HS-5 (cell line): ENCODE data around the gene DPYSL4.

ENCODE experiments used
- DNase-seq: peaks from one replicate; pipeline ENCODE4 v3.0.0-alpha.2; 2012; ENCODE audit warnings: low read depth

DPYSL4 gene

GRCh38 chr10:132243141-132243540 is 56.4 kb downstream of the DPYSL4 start:
- DNase-seq, result no peak

- no peak for DNase-seq
Observed at GRCh38 chr10:132243626-132244025, 56.9 kb downstream of the DPYSL4 start.

GRCh38 chr10:132245056-132245455 is 58.3 kb downstream of the DPYSL4 start:
- no peak for DNase-seq

GRCh38 chr10:132246296-132246695 is 59.5 kb downstream of the DPYSL4 start:
- no peak for DNase-seq

GRCh38 chr10:132247943-132248342 is 61.2 kb downstream of the DPYSL4 start:
- no peak for DNase-seq

- no peak for DNase-seq
Observed at GRCh38 chr10:132248455-132249225, 61.9 kb downstream of the DPYSL4 start.

- DNase-seq, result no peak
Observed at GRCh38 chr10:132249226-132249724, 62.5 kb downstream of the DPYSL4 start.

- DNase-seq, result no peak
Observed at GRCh38 chr10:132249824-132250375, 63.2 kb downstream of the DPYSL4 start.

- DNase-seq, result no peak
Observed at GRCh38 chr10:132250481-132251475, 64.0 kb downstream of the DPYSL4 start.

GRCh38 chr10:132251928-132252327 is 65.2 kb downstream of the DPYSL4 start:
- DNase-seq, result no peak

GRCh38 chr10:132252412-132252811 is 65.7 kb downstream of the DPYSL4 start:
- DNase-seq, result no peak

GRCh38 chr10:132253092-132253687 is 66.4 kb downstream of the DPYSL4 start:
- no peak for DNase-seq

GRCh38 chr10:132254841-132255240 is 68.1 kb downstream of the DPYSL4 start:
- DNase-seq, result no peak
